HT-29 (cell line): ENCODE results near the gene RFTN1. TPM values are rescaled to one million over a fixed set of nuclear protein-coding genes. Genes with fewer than 3 reads are reported as not detected.

ENCODE experiments used
- DNase-seq: peaks from one replicate; pipeline ENCODE4 v3.0.0-alpha.2; 2015; ENCODE audit warnings: low spot score
- total RNA-seq: library from RNA; depleted of rRNA; stranded (reverse); fragments of >200 nt; shearing (Covaris generic); gene quantifications from 2 replicates; pipeline ENCODE4 v1.2.3, GENCODE V29; 2014; rRNA removed

RFTN1 gene
- total RNA-seq, 1 experiment from 2014 or later = not detected

GRCh38 chr3:16286161-16286560, 227.3 kb downstream of the RFTN1 start:
- no peak for DNase-seq

- DNase-seq = no peak
These were observed 228.9 kb downstream of the RFTN1 start for GRCh38 chr3:16284633-16285032.

GRCh38 chr3:16280671-16281070, 232.8 kb downstream of the RFTN1 start:
- DNase-seq = no peak

GRCh38 chr3:16279010-16279801, 234.3 kb downstream of the RFTN1 start:
- DNase-seq = no peak

GRCh38 chr3:16277471-16277870, 236.0 kb downstream of the RFTN1 start:
- DNase-seq = no peak

GRCh38 chr3:16273867-16274266, 239.6 kb downstream of the RFTN1 start:
- DNase-seq = no peak

GRCh38 chr3:16272588-16272987, 240.9 kb downstream of the RFTN1 start:
- DNase-seq = no peak

- no peak for DNase-seq
These were observed 242.6 kb downstream of the RFTN1 start for GRCh38 chr3:16270855-16271254.

GRCh38 chr3:16266714-16267113, 246.8 kb downstream of the RFTN1 start:
- DNase-seq = no peak

Other genes with a start within 250 kb of the RFTN1 start
- 2.2 and 2.7 TPM in 2 replicates for gene DPH3, start 248.8 kb downstream of the RFTN1 start, total RNA-seq
- 5.7 and 7.0 TPM in 2 replicates for gene OXNAD1, start 248.5 kb downstream of the RFTN1 start, total RNA-seq
- gene DAZL, start 91.7 kb upstream of the RFTN1 start, total RNA-seq = not detected in 2 replicates